Stimulated activated naive CD8-positive, alpha-beta T cell treated with anti-CD3 and anti-CD28 coated beads, Interleukin-15, amount 100 ng/mL, for 72 hours (primary cell): ENCODE measurements around the gene UNC13A.

ENCODE experiments used
- ATAC-seq: fragments of 150-1000 bp; cut with Tn5 transposase; 2 replicates; pipeline ENCODE4 v1.10.0; 2021; ENCODE audit warnings: mild to moderate bottlenecking, moderate library complexity
- DNase-seq, 2 donors: peaks; one replicate each; pipeline ENCODE4 v3.0.0; 2021 to 2022
- H3K27ac Mint-ChIP-seq, 2 donors: one replicate each; pipeline ENCODE4 v1.8.0; 2022; ENCODE audit warnings: mild to moderate bottlenecking in 2 of 2, mixed read lengths in 2 of 2, moderate library complexity in 2 of 2
- H3K27me3 Mint-ChIP-seq: one replicate; pipeline ENCODE4 v1.8.0; 2022; ENCODE audit warnings: mixed read lengths
- H3K4me1 Mint-ChIP-seq: one replicate; pipeline ENCODE4 v1.8.0; 2022; ENCODE audit warnings: mild to moderate bottlenecking, mixed read lengths
- H3K4me3 Mint-ChIP-seq, 2 donors: one replicate each; pipeline ENCODE4 v1.8.0; 2022; ENCODE audit warnings: mild to moderate bottlenecking in 2 of 2, mixed read lengths in 2 of 2, moderate library complexity in 1 of 2
- H3K9me3 Mint-ChIP-seq, 2 donors: one replicate each; pipeline ENCODE4 v1.8.0; 2022; ENCODE audit warnings: mixed read lengths in 2 of 2

UNC13A gene

GRCh38 chr19:17719730-17720400 lies 31.7 kb upstream of the UNC13A start:
- H3K27ac Mint-ChIP-seq, result peak overlapping the region; percentile 91
- H3K4me1 Mint-ChIP-seq, result peaks cover 45% of the 10 kb centered on the region
- peak overlapping the region; percentile 86 to 88 for H3K4me3 Mint-ChIP-seq
- H3K27me3 Mint-ChIP-seq, result peaks cover 8% of the 10 kb centered on the region
- no peaks in the 10 kb centered on the region for H3K9me3 Mint-ChIP-seq
- ATAC-seq, result peak; percentile 43
- DNase-seq, result peak in 1 of 2 donors; percentile 35

DNA sequence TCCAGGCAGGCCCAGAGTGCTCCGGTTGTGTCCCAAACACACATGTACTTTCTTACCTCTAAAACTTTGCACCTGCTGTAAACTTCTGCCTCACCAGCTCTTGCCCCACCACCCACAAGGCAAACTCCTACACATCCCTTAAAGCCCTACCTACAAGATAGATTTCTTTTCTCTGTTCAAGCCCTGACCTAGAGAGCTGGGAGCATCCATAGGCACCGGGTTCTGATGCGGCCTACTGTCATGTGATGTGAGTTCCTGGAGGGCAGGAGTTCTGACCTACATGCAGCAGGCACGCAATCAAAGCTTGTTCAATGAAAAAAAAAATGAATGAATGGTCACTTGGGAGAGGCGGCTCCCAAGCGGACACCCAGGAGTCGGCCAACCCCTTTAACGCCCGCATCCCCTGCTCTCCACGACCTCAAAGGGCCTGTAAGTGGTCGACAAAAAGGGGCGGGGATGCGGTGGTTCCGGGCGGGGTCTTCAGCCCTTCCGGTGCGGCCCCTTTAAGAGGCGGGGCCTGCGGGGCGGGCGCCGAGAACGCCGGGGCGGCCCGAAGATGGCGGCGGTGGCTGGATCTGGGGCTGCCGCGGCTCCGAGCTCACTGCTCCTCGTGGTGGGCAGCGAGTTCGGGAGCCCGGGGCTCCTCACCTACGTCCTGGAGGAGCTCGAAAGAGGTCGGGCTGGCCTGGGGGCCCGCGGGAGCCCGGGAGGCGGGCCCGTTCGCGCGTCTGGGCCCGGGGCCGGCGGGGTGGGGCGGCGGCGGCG lies 31.0 kb upstream of the UNC13A start, which contains the start of gene MAP1S:
MAP1S (plus strand) TSS at position 534 of the 765 bp plus-strand sequence; CDS start at position 557, 23 bp downstream.
- Mint-ChIP-seq H3K4me1 (peaks cover 45% of the 10 kb centered on the region), H3K27me3 (peaks cover 8% of the 10 kb centered on the region), H3K4me3 (peak within 1 kb of the TSS; percentile 89 to 90), H3K9me3 (no peaks in the 10 kb centered on the region), H3K27ac (peak within 1 kb of the TSS; percentile 94 to 96)
- peak; percentile 57 to 64 for DNase-seq
- ATAC-seq, result peak; percentile 86

DNA sequence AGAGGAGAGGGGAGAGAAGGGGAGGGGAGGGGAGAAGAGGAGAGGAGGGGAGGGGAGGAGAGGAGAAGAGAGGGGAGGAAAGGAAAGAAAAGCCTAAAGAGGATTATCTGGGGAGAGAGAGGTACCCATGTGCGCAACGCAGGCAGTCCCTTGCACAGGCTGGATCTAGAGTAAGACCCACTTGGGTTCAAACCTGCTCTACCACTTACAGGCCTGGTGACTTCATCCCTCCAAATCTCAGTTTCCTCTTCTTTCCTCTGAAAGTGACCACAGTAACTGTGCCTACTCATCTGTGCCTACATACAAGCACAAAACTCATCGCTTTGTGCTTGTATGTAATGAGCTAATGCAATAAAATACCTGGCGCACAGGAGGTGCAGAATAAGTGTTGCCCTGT lies 30.4 kb upstream of the UNC13A start:
- H3K4me1 Mint-ChIP-seq, result peaks cover 45% of the 10 kb centered on the region
- H3K27ac Mint-ChIP-seq, result peak overlapping the region in 1 of 2 donors; percentile 96
- ATAC-seq (peak; percentile 81), DNase-seq (peak in 1 of 2 donors; percentile 24)
- no peaks in the 10 kb centered on the region for H3K9me3 Mint-ChIP-seq
- peaks cover 8% of the 10 kb centered on the region for H3K27me3 Mint-ChIP-seq
- peak overlapping the region; percentile 89 to 90 for H3K4me3 Mint-ChIP-seq

DNA sequence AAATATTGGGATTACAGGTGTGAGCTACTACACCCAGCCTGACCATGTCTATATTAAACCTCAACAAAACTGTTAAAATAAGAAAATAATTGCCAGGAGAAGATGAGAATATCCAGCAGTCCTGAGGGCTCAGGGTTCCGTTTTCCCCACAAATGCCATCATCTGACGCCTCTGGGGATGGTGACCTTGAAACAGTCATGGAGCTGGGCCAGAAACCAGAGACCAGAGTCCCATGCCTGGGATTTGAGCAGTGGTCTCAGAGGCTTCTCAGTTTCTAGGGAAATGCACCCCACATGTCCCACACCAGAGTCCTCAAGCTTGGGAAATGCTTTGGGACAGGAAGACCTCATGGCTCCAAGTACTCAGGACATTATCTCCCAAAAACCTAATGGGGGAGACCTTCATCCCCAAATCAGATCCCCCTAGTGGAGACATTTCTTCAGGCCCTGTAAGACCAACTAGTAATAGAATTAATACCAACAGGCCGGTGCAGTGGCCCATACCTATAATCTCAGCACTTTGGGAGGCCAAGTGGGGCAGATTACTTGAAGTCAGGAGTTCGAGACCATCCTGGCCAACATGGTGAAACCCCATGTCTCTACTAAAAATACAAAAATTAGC lies 28.3 kb upstream of the UNC13A start:
- no peak overlapping the region for H3K4me3 Mint-ChIP-seq
- peaks cover 8% of the 10 kb centered on the region for H3K27me3 Mint-ChIP-seq
- ATAC-seq (no peak), DNase-seq (no peak)
- no peak overlapping the region for H3K27ac Mint-ChIP-seq
- peaks cover 37% of the 10 kb centered on the region for H3K4me1 Mint-ChIP-seq
- H3K9me3 Mint-ChIP-seq, result no peaks in the 10 kb centered on the region

GRCh38 chr19:17711851-17712250 lies 23.7 kb upstream of the UNC13A start:
- ATAC-seq (no peak), DNase-seq (no peak)
- H3K4me1 Mint-ChIP-seq, result no peaks in the 10 kb centered on the region
- no peaks in the 10 kb centered on the region for H3K27me3 Mint-ChIP-seq
- H3K27ac Mint-ChIP-seq, result no peak overlapping the region
- no peak overlapping the region for H3K4me3 Mint-ChIP-seq
- H3K9me3 Mint-ChIP-seq, result no peaks in the 10 kb centered on the region

- no peak overlapping the region for H3K4me3 Mint-ChIP-seq
- DNase-seq, result no peak
- no peaks in the 10 kb centered on the region for H3K9me3 Mint-ChIP-seq
- H3K4me1 Mint-ChIP-seq, result no peaks in the 10 kb centered on the region
- no peaks in the 10 kb centered on the region for H3K27me3 Mint-ChIP-seq
- no peak overlapping the region for H3K27ac Mint-ChIP-seq
- ATAC-seq, result no peak
Measured at GRCh38 chr19:17706750-17707181, 18.6 kb upstream of the UNC13A start.

- peak; percentile 92 for ATAC-seq
- no peaks in the 10 kb centered on the region for H3K4me1 Mint-ChIP-seq
- peak; percentile 64 to 71 for DNase-seq
- H3K4me3 Mint-ChIP-seq, result no peak overlapping the region
- H3K27me3 Mint-ChIP-seq, result peaks cover 18% of the 10 kb centered on the region
- no peak overlapping the region for H3K27ac Mint-ChIP-seq
- no peaks in the 10 kb centered on the region for H3K9me3 Mint-ChIP-seq
Measured at GRCh38 chr19:17703824-17704463, 15.8 kb upstream of the UNC13A start.

DNA sequence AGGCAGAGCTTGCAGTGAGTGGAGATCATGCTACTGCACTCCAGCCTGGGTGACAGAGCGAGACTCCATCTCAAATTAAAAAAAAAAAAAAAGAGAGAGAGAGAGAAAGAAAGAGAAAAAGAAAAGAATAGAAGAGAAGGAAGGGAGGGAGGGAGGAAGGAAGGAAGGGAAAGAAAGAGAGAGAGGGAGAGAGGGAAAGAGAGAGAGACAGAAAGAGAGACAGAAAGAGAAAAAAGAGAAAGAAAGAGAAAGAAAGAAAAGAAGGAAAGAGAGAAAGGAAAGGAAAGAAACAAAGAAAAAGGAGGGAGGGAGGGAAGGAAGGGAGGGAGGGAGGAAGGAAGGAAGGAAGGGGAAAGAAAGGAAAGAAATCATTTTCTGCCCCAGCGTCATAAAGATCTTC lies 7.0 kb upstream of the UNC13A start:
- Mint-ChIP-seq H3K27ac (no peak overlapping the region), H3K27me3 (peaks cover 71% of the 10 kb centered on the region), H3K4me1 (no peaks in the 10 kb centered on the region), H3K4me3 (no peak overlapping the region), H3K9me3 (no peaks in the 10 kb centered on the region)
- ATAC-seq (no peak), DNase-seq (no peak)

GRCh38 chr19:17692566-17692965 lies 4.4 kb upstream of the UNC13A start:
- no peak overlapping the region for H3K27ac Mint-ChIP-seq
- ATAC-seq (no peak), DNase-seq (no peak)
- peaks cover 10% of the 10 kb centered on the region for H3K4me1 Mint-ChIP-seq
- peaks cover 67% of the 10 kb centered on the region for H3K27me3 Mint-ChIP-seq
- no peaks in the 10 kb centered on the region for H3K9me3 Mint-ChIP-seq
- no peak overlapping the region for H3K4me3 Mint-ChIP-seq

GRCh38 chr19:17688853-17689595 lies 870 bp upstream of the UNC13A start:
- H3K4me3 Mint-ChIP-seq, result peak overlapping the region in 1 of 2 donors; percentile 4

GRCh38 chr19:17687141-17687856 lies 855 bp downstream of the UNC13A start:
- peaks cover 19% of the 10 kb centered on the region for H3K4me1 Mint-ChIP-seq
- H3K4me3 Mint-ChIP-seq, result peak overlapping the region in 1 of 2 donors; percentile 6
- DNase-seq (no peak), ATAC-seq (no peak)
- H3K27ac Mint-ChIP-seq, result no peak overlapping the region
- no peaks in the 10 kb centered on the region for H3K9me3 Mint-ChIP-seq
- peaks cover 82% of the 10 kb centered on the region for H3K27me3 Mint-ChIP-seq

More at GRCh38 chr19:17688853-17689595, 870 bp upstream of the UNC13A start:
- Mint-ChIP-seq H3K9me3 (no peaks in the 10 kb centered on the region), H3K27me3 (peaks cover 79% of the 10 kb centered on the region), H3K27ac (no peak overlapping the region), H3K4me1 (peaks cover 19% of the 10 kb centered on the region)
- no peak for ATAC-seq
- no peak for DNase-seq

GRCh38 chr19:17686592-17687024 lies 1.5 kb downstream of the UNC13A start:
- H3K4me3 Mint-ChIP-seq, result no peak overlapping the region
- ATAC-seq (peak; percentile 39), DNase-seq (no peak)
- H3K4me1 Mint-ChIP-seq, result peaks cover 19% of the 10 kb centered on the region
- H3K9me3 Mint-ChIP-seq, result no peaks in the 10 kb centered on the region
- peaks cover 88% of the 10 kb centered on the region for H3K27me3 Mint-ChIP-seq
- no peak overlapping the region for H3K27ac Mint-ChIP-seq

DNA sequence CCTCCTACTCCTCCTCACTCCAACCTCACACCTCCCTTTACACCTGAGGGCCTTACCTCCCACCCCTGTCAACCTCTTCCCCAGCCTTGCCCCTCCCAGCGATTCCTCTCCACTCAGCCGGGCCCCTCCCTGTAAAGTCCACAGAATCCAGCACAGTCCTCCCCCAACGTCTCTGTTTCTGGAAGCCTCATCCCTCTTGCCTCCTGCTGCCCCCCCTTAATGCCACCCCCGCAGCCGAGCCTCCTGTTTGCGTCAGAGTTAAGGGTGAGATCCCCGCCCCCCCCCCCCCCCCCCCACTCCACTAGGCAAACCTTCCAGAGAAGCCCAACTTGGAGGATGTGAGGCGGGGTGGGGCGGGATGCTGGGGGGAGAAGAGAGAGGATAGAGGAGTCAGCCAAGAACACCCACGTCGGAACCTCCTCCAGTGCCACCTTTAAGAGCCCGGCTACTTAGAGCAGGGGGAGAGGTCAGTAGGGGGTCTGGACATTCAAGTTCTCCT lies 2.1 kb downstream of the UNC13A start:
- H3K27me3 Mint-ChIP-seq, result peaks cover 94% of the 10 kb centered on the region
- no peak overlapping the region for H3K4me3 Mint-ChIP-seq
- H3K9me3 Mint-ChIP-seq, result no peaks in the 10 kb centered on the region
- no peak overlapping the region for H3K27ac Mint-ChIP-seq
- DNase-seq (no peak), ATAC-seq (no peak)
- H3K4me1 Mint-ChIP-seq, result peaks cover 20% of the 10 kb centered on the region

DNA sequence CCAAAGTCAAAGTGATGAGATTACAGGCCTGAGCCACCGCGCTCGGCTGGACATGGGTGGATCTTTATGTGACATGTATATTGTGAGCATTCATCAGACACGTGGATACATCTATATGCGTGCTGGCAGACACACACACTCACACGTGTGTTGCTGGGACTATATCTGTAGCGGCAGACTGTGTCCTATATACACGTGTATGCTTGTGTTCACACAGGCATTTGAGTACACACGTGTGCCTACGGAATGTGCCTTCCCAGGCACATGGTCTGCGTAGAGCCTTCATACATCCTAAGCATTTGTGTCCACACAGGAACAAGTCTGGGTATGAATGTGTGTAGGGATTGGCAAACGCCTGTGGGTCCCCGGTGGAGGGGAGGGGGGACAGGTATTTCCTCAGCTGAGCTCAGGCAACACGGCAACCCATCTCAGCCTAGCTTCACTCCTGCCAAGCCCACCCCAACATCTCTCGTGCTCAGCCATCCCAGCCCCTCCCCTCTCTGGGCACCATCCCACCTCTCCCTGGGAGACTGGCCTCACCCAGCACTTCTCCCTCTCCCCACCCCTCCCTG lies 2.6 kb downstream of the UNC13A start:
- Mint-ChIP-seq H3K27me3 (peaks cover 94% of the 10 kb centered on the region), H3K4me3 (no peak overlapping the region)
- ATAC-seq, result no peak

More for the DNA sequence above, 2.6 kb downstream of the UNC13A start:
- Mint-ChIP-seq H3K27ac (no peak overlapping the region), H3K4me1 (peaks cover 26% of the 10 kb centered on the region), H3K9me3 (no peaks in the 10 kb centered on the region)
- no peak for DNase-seq
